Stimulated activated CD4-positive, alpha-beta T cell treated with anti-CD3 and anti-CD28 coated beads, Interleukin-15, amount 100 ng/mL, for 1 hour (primary cell): ENCODE measurements around the gene CDC27.
"Not testable (repeated sequence)": the region's sequence is repeated elsewhere in the genome, so short reads cannot be mapped to it uniquely, and the experiment has no call there.

ENCODE experiments used
- DNase-seq, 2 donors: peaks; one replicate each; pipeline ENCODE4 v3.0.0-alpha.2; 2020; ENCODE audit warnings: low read depth in 1 of 2, low spot score in 1 of 2

The CDC27 gene

GRCh38 chr17:47145351-47145750, 43.7 kb downstream of the CDC27 start:
- no peak for DNase-seq

- no peak for DNase-seq
Measured at GRCh38 chr17:47135235-47135634, 53.9 kb downstream of the CDC27 start.

- DNase-seq: not testable (repeated sequence)
Measured at GRCh38 chr17:47134354-47134753, 54.7 kb downstream of the CDC27 start.

- DNase-seq: no peak
Measured at GRCh38 chr17:47131761-47132160, 57.3 kb downstream of the CDC27 start.

GRCh38 chr17:47126835-47127234, 62.3 kb downstream of the CDC27 start:
- not testable (repeated sequence) for DNase-seq

- not testable (repeated sequence) for DNase-seq
Measured at GRCh38 chr17:47123262-47123661, 65.8 kb downstream of the CDC27 start.

GRCh38 chr17:47120521-47121095, 68.5 kb downstream of the CDC27 start:
- DNase-seq: no peak

- DNase-seq: no peak
Measured at GRCh38 chr17:47119746-47120520, 69.2 kb downstream of the CDC27 start.

GRCh38 chr17:47117386-47117785, 71.7 kb downstream of the CDC27 start:
- no peak for DNase-seq

- DNase-seq: no peak
Measured at GRCh38 chr17:47106130-47106529, 83.0 kb downstream of the CDC27 start.

GRCh38 chr17:47105246-47105645, 83.8 kb downstream of the CDC27 start:
- not testable (repeated sequence) for DNase-seq

GRCh38 chr17:47102914-47103313, 86.2 kb downstream of the CDC27 start:
- no peak for DNase-seq

GRCh38 chr17:47099987-47100711, 88.9 kb downstream of the CDC27 start:
- peak; percentile 81 to 88 for DNase-seq

GRCh38 chr17:47099451-47099986, 89.6 kb downstream of the CDC27 start:
- DNase-seq: no peak

- no peak for DNase-seq
Measured at GRCh38 chr17:47096343-47096742, 92.8 kb downstream of the CDC27 start.

GRCh38 chr17:47095268-47095667, 93.8 kb downstream of the CDC27 start:
- no peak for DNase-seq

- no peak for DNase-seq
Measured at GRCh38 chr17:47087093-47087492, 102.0 kb downstream of the CDC27 start.

GRCh38 chr17:47085736-47086135, 103.4 kb downstream of the CDC27 start:
- DNase-seq: no peak

- DNase-seq: no peak
Measured at GRCh38 chr17:47078801-47079200, 110.3 kb downstream of the CDC27 start.

GRCh38 chr17:47077576-47077975, 111.5 kb downstream of the CDC27 start:
- DNase-seq: no peak

- no peak for DNase-seq
Measured at GRCh38 chr17:47076171-47076570, 112.9 kb downstream of the CDC27 start.

GRCh38 chr17:47074361-47074760, 114.7 kb downstream of the CDC27 start:
- DNase-seq: not testable (repeated sequence)
